ENCODE results near the gene YIPF2. TPM values are rescaled to one million over a fixed set of nuclear protein-coding genes. Genes with fewer than 3 reads are reported as not detected.
"Not testable (repeated sequence)": the region's sequence is repeated elsewhere in the genome, so short reads cannot be mapped to it uniquely, and the experiment has no call there.

YIPF2 gene
- total RNA-seq: 67.5 and 148 TPM in 2 replicates

GRCh38 chr19:10928563-10929401 is at the start of gene YIPF2, which contains the start of gene TIMM29:
Gene YIPF2 (minus strand): TSS chr19:10928639. CDS start chr19:10928410, 229 bp downstream.
Gene TIMM29 (plus strand): TSS chr19:10928811. CDS start chr19:10928823, 12 bp downstream.
- peak; percentile 96 for DNase-seq (ENCODE audit: low read depth)

GRCh38 chr19:10977742-10978092 is 49.3 kb upstream of the YIPF2 start:
- DNase-seq (ENCODE audit: low read depth): no peak

GRCh38 chr19:10976131-10976892 is 47.9 kb upstream of the YIPF2 start:
- DNase-seq (ENCODE audit: low read depth): no peak

- peak; percentile 43 for DNase-seq (ENCODE audit: low read depth)
Measured at GRCh38 chr19:10975374-10976130, 47.1 kb upstream of the YIPF2 start.

- no peak for DNase-seq (ENCODE audit: low read depth)
Measured at GRCh38 chr19:10971107-10971726, 42.8 kb upstream of the YIPF2 start.

- peak; percentile 47 for DNase-seq (ENCODE audit: low read depth)
Measured at GRCh38 chr19:10968527-10969135, 40.2 kb upstream of the YIPF2 start.

GRCh38 chr19:10966809-10967208 is 38.4 kb upstream of the YIPF2 start:
- peak; percentile 60 for DNase-seq (ENCODE audit: low read depth)

GRCh38 chr19:10965398-10965797 is 37.0 kb upstream of the YIPF2 start:
- DNase-seq (ENCODE audit: low read depth): no peak

GRCh38 chr19:10964903-10965302 is 36.5 kb upstream of the YIPF2 start:
- no peak for DNase-seq (ENCODE audit: low read depth)

- DNase-seq (ENCODE audit: low read depth): no peak
Measured at GRCh38 chr19:10963865-10964264, 35.4 kb upstream of the YIPF2 start.

- no peak for DNase-seq (ENCODE audit: low read depth)
Measured at GRCh38 chr19:10962863-10963262, 34.4 kb upstream of the YIPF2 start.

- no peak for DNase-seq (ENCODE audit: low read depth)
Measured at GRCh38 chr19:10961073-10961860, 32.8 kb upstream of the YIPF2 start.

- peak; percentile 85 for DNase-seq (ENCODE audit: low read depth)
Measured at GRCh38 chr19:10960314-10961072, 32.1 kb upstream of the YIPF2 start, which contains the start of gene SMARCA4. Gene SMARCA4 (plus strand): TSS chr19:10961030. CDS start chr19:10984152, 23,122 bp downstream.

GRCh38 chr19:10959277-10959968 is 31.0 kb upstream of the YIPF2 start:
- not testable (repeated sequence) for DNase-seq (ENCODE audit: low read depth)

GRCh38 chr19:10952809-10953208 is 24.4 kb upstream of the YIPF2 start:
- DNase-seq (ENCODE audit: low read depth): no peak

- DNase-seq (ENCODE audit: low read depth): peak; percentile 95
Measured at GRCh38 chr19:10946958-10947657, 18.7 kb upstream of the YIPF2 start.

GRCh38 chr19:10945264-10945663 is 16.8 kb upstream of the YIPF2 start:
- DNase-seq (ENCODE audit: low read depth): no peak

GRCh38 chr19:10943412-10943811 is 15.0 kb upstream of the YIPF2 start:
- DNase-seq (ENCODE audit: low read depth): not testable (repeated sequence)
